GM21737 (cell line): ENCODE results near the gene TRIO.

ENCODE experiments used
- ATAC-seq: cut with Tn5 transposase; IDR thresholded peaks from one replicate; pipeline ENCODE4 v1.9.1; 2021; ENCODE audit warnings: mild to moderate bottlenecking, moderate library complexity; ENCODE audit not compliant: unreplicated experiment

Gene TRIO

GRCh38 chr5:14165375-14166106 lies 22.4 kb downstream of the TRIO start:
- ATAC-seq, result no peak

GRCh38 chr5:14166437-14166836 lies 23.3 kb downstream of the TRIO start:
- ATAC-seq, result no peak

GRCh38 chr5:14167211-14167845 lies 24.2 kb downstream of the TRIO start:
- no peak for ATAC-seq

DNA sequence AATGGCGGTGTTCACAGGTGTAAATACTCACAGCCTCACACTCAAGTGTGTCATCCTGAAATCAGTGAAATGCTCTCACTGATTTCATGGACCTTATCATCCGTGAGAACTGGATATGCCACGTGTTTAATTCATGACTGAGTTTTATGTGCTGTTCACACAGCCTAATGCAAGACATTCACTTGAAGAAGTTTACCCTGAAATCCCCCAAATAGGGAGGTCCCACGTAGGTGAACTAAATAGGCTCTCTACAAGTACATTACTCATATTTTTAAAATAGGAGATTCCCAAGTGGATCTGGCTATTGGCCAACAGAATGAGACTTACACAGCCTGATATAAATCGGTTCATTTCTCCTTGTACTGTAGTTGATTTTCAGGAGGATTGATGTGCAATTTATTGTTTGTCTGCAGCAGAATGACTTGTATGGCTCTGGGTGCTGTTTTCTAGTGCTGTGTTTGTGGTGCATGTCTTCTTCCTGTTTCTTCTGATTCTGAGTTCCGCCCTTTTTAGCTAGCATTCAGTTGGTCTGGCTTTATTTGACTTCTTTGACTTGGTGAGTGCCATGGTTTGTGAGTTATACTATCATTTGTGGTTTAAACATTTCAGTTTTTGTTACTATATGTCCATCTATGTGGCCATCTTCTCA lies 25.1 kb downstream of the TRIO start:
- no peak for ATAC-seq

DNA sequence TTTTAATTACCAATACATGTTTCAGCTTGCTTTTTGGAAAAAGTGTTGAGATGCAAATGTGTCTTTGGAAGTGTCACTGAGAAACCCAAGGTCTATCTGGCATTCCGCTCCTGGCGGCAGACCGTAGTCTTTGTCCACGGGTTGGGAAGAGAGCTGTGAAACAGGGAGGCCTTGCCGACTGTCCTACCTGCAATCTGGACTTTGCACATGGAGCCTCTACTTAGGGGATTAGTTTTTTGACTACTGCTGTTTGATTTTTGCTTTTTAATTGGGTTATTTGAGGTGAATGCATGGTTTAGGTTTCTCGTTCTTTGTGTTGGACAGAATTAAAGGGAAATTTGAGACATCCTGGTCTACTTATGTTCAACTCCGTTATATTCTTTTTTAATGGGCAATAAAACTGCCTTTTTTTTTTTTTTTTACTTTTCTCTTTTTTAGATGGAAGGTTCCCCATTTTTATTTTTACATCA lies 25.7 kb downstream of the TRIO start:
- ATAC-seq, result no peak

DNA sequence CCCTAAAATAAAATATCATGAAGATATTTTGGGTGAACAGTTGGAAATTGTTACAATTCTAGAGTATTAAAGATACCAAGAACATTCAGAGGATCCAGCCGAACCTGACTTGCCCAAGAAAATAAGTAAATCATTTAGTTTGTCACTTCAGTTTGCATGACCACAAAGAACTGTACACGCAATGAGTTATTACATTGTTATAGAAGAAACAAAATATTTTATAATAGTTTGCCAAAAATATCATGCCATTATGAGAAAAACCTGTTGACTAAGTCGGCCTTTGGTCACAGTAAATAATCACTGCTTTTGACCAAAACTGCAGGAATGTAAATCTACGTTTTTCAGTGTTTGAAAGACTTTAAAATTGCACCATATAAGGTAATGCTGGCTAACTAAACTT lies 27.9 kb downstream of the TRIO start:
- ATAC-seq, result no peak

DNA sequence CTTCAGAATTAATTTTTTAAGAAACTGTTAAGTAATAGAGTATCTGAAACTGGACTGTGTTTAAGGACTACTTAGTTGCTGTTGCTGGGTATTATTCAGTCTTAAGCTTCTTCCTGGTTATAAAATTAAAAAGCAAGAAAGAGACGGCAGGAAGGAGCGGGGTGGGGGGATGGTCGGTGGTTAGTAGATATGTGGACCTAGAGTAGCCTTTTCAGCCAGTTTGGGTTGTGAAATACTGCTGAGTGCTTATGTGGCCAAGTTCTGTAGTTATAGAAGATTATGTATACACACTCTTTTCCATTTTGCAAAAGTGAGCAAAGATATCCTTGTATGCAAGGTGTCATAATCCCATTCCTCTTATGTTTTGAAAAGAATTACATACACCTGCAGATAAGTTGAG lies 28.5 kb downstream of the TRIO start:
- ATAC-seq, result no peak

DNA sequence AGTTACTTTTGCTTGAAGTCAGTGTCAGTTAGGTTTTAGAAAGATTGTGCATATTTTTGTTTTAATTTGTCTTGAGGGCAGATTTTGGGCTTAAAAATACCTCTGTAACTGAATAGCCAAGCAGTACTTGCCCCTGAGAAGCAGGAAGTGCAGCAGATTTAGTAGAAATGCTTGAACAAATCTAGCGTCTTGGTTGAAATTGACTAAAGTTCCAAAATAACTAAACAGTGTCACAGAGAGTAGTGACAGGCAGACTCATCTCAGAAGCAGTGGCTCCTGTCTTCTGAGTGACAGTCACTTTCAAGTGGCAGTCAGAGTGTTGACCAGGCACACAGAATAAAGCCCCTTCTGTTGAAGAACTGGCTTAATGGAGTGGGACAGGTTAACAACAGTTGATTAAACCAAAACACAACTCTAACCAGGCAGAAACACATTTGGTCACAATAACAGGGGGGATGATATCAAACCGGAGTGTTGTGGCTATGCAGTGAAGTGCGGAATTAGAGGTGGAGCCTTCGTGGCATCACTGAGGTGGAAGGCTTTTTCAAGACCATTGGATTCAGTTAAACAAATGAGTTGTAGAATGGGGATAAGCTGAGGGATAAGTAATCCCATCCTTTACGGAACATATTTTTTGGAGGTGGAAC lies 29.1 kb downstream of the TRIO start:
- peak; percentile 35 for ATAC-seq

- no peak for ATAC-seq
Measured at GRCh38 chr5:14173377-14174229, 30.5 kb downstream of the TRIO start.

- ATAC-seq, result peak; percentile 39
Measured at GRCh38 chr5:14174230-14174636, 31.1 kb downstream of the TRIO start.

- no peak for ATAC-seq
Measured at GRCh38 chr5:14175381-14175780, 32.2 kb downstream of the TRIO start.

GRCh38 chr5:14176888-14177287 lies 33.7 kb downstream of the TRIO start:
- ATAC-seq, result no peak

- no peak for ATAC-seq
Measured at GRCh38 chr5:14177634-14178033, 34.5 kb downstream of the TRIO start.

- ATAC-seq, result no peak
Measured at GRCh38 chr5:14178091-14178490, 34.9 kb downstream of the TRIO start.

GRCh38 chr5:14178671-14179211 lies 35.6 kb downstream of the TRIO start:
- ATAC-seq, result no peak

DNA sequence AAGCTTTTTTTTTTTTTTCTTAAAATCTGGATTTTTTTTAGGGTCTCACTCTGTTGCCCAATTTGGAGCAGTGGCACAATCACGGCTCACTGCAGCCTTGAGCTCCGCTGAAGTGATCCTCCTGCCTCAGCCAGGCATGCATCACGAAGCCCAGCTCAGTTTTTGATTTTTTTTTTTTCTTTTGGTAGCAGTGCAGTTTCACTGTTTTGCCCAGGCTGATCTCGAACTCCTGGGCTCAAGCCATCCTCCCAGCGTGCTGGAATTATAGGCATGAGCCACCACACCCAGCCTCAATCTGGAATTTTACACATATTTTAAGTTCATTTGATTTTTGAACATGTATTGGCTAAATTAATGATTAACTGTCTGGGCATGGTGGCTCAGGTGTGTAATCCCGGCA lies 36.3 kb downstream of the TRIO start:
- ATAC-seq, result no peak

DNA sequence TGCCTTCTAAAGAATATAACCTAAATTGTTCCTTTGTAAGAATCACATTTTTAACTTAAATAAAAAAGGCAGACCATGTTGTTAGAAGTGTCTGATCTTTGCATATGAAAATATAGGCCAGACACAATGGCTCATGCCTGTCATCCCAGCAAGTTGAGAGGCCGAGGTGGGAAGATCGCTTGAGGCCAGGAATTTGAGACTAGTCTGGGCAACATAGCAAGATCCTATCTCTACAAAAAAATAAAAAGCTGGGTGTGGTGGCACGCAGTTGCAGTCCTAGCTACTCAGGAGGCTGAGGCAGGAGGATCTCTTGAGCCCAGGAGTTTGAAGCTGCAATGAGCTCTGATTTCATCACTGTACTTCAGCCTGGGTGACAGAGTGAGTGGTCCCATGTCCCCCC lies 37.3 kb downstream of the TRIO start:
- ATAC-seq, result no peak

- no peak for ATAC-seq
Measured at GRCh38 chr5:14181299-14181968, 38.3 kb downstream of the TRIO start.

GRCh38 chr5:14182761-14183160 lies 39.6 kb downstream of the TRIO start:
- no peak for ATAC-seq
